Measurements from ENCODE around the gene KRT77.

- no peak for TF ChIP-seq CTCF (IDR thresholded peaks at IDR 0.05; ENCODE audit: low read length)
- no peak for TF ChIP-seq EZH2phosphoT487 (IDR thresholded peaks at IDR 0.05; ENCODE audit: low read length)
Observed at GRCh38 chr12:52740584-52740983, 37.3 kb upstream of the KRT77 start.
